ENCODE measurements around the gene GSTM2. TPM values are rescaled to one million over a fixed set of nuclear protein-coding genes. Genes with fewer than 3 reads are reported as not detected.

Gene GSTM2
- 100 to 1,000 TPM; 172 to 269 (median 243) TPM for polyA plus RNA-seq (ENCODE audit: insufficient read length in 4 of 4)

GRCh38 chr1:109667452-109668122 lies at the start of gene GSTM2:
Gene GSTM2 (plus strand): TSS chr1:109668057. CDS start chr1:109668116, 59 bp downstream.
- peak; percentile 77 to 87 (median 83) for DNase-seq (ENCODE audit: low read depth in 4 of 4, low spot score in 3 of 4)

- DNase-seq (ENCODE audit: low read depth in 4 of 4, low spot score in 3 of 4) = no peak
These were observed 48.9 kb upstream of the GSTM2 start for GRCh38 chr1:109618661-109619575.

GRCh38 chr1:109619576-109620400 lies 48.1 kb upstream of the GSTM2 start, which contains the start of the genes AMPD2 and GNAT2:
Gene AMPD2 (plus strand): TSS chr1:109619837. CDS start chr1:109621176, 1,339 bp downstream.
Gene GNAT2 (minus strand): TSS chr1:109619616. CDS start chr1:109612870, 6,746 bp downstream.
- DNase-seq (ENCODE audit: low read depth in 4 of 4, low spot score in 3 of 4) = no peak

GRCh38 chr1:109620401-109620791 lies 47.5 kb upstream of the GSTM2 start:
- no peak for DNase-seq (ENCODE audit: low read depth in 4 of 4, low spot score in 3 of 4)

- peak; percentile 74 to 85 (median 78) for DNase-seq (ENCODE audit: low read depth in 4 of 4, low spot score in 3 of 4)
These were observed 47.0 kb upstream of the GSTM2 start for GRCh38 chr1:109620841-109621286.

- no peak for DNase-seq (ENCODE audit: low read depth in 4 of 4, low spot score in 3 of 4)
These were observed 46.3 kb upstream of the GSTM2 start for GRCh38 chr1:109621379-109622136.

- no peak for DNase-seq (ENCODE audit: low read depth in 4 of 4, low spot score in 3 of 4)
These were observed 45.5 kb upstream of the GSTM2 start for GRCh38 chr1:109622137-109622892.

GRCh38 chr1:109622895-109623294 lies 45.0 kb upstream of the GSTM2 start:
- DNase-seq (ENCODE audit: low read depth in 4 of 4, low spot score in 3 of 4) = no peak

- DNase-seq (ENCODE audit: low read depth in 4 of 4, low spot score in 3 of 4) = no peak
These were observed 44.2 kb upstream of the GSTM2 start for GRCh38 chr1:109623601-109624161.

- no peak for DNase-seq (ENCODE audit: low read depth in 4 of 4, low spot score in 3 of 4)
These were observed 43.5 kb upstream of the GSTM2 start for GRCh38 chr1:109624201-109625010.

- DNase-seq (ENCODE audit: low read depth in 4 of 4, low spot score in 3 of 4) = no peak
These were observed 42.7 kb upstream of the GSTM2 start for GRCh38 chr1:109625176-109625575.

GRCh38 chr1:109625601-109626560 lies 42.0 kb upstream of the GSTM2 start:
- no peak for DNase-seq (ENCODE audit: low read depth in 4 of 4, low spot score in 3 of 4)

GRCh38 chr1:109626682-109627408 lies 41.0 kb upstream of the GSTM2 start:
- DNase-seq (ENCODE audit: low read depth in 4 of 4, low spot score in 3 of 4) = no peak

GRCh38 chr1:109627692-109628399 lies 40.0 kb upstream of the GSTM2 start:
- DNase-seq (ENCODE audit: low read depth in 4 of 4, low spot score in 3 of 4) = no peak

GRCh38 chr1:109628540-109629321 lies 39.1 kb upstream of the GSTM2 start:
- no peak for DNase-seq (ENCODE audit: low read depth in 4 of 4, low spot score in 3 of 4)
